HepG2 (cell line): ENCODE data around the gene PRKACA. TPM values are rescaled to one million over a fixed set of nuclear protein-coding genes. Genes with fewer than 3 reads are reported as not detected.

Source experiments
- AGO2 ChIP-seq: fragments of 200-400 bp; formaldehyde crosslinking; optimal IDR thresholded peaks from 2 replicates; pipeline ENCODE3; 2017; ENCODE audit warnings: mild to moderate bottlenecking, low read depth, low read length, moderate library complexity
- NCOA2 ChIP-seq: sonication (generic); formaldehyde crosslinking; IDR thresholded peaks from 2 replicates; pipeline ENCODE4 v1.8.0; 2022; ENCODE audit warnings: inconsistent platforms
- RBFOX2 ChIP-seq: fragments of 200-400 bp; formaldehyde crosslinking; IDR thresholded peaks from 2 replicates; pipeline ENCODE4 v1.6.1; 2017; ENCODE audit warnings: low read depth, mild to moderate bottlenecking, low read length
- SAP130 ChIP-seq: IDR thresholded peaks from 2 replicates; pipeline ENCODE4 v1.6.1; 2016; ENCODE audit warnings: low read depth
- ZFX ChIP-seq: sonication (generic); formaldehyde crosslinking; IDR thresholded peaks from 2 replicates; pipeline ENCODE4 v1.4.0; 2020; ENCODE audit warnings: mild to moderate bottlenecking, low read depth, missing genetic modification reagents, moderate library complexity
- ZNF263 ChIP-seq: sonication (generic); formaldehyde crosslinking; IDR thresholded peaks from 2 replicates; pipeline ENCODE4 v1.4.0; 2020; ENCODE audit warnings: missing genetic modification reagents
- ZNF749 ChIP-seq: sonication (generic); formaldehyde crosslinking; IDR thresholded peaks from 2 replicates; pipeline ENCODE4 v1.8.0; 2022; ENCODE audit warnings: mild to moderate bottlenecking, missing genetic modification reagents, moderate library complexity, borderline replicate concordance
- polyA plus RNA-seq, 8 experiments: library from polyadenylated mRNA; depleted of rRNA in 3 of 8; stranded (reverse) in 7 of 8; unstranded in 1 of 8; fragments of >200 nt; fragmentation: Illumina TruSeq in 4 of 8; extraction: Trizol in 4 of 8; gene quantifications; 2 replicates each; pipeline versions ENCODE4 v1.2.1 to v1.2.3, GENCODE V29; 2011 to 2016; ENCODE audit warnings: low read depth in 4 of 8, missing spikeins in 1 of 8, mixed read lengths in 1 of 8; ENCODE audit not compliant: insufficient read depth in 1 of 8
- total RNA-seq, 5 experiments: library from RNA; depleted of rRNA; stranded (reverse); fragments of >200 nt; fragmentation: Illumina TruSeq; extraction: Trizol; gene quantifications; 2 replicates each; pipeline ENCODE4 v1.2.3, GENCODE V29; 2016; ENCODE audit warnings: low read depth in 1 of 5
- TF ChIP-seq, protein P1 (sequence below), 2 experiments: sonication (generic) in 1 of 2; formaldehyde crosslinking in 1 of 2; IDR thresholded peaks; 2 replicates each; pipeline versions ENCODE4 v1.4.0 to v1.6.1; 2018 to 2020; ENCODE audit warnings: missing genetic modification reagents in 2 of 2, borderline replicate concordance in 1 of 2, low read depth in 1 of 2, mild to moderate bottlenecking in 1 of 2, missing biosample characterization in 1 of 2
- TF ChIP-seq, protein P2 (sequence below): sonication (generic); formaldehyde crosslinking; IDR thresholded peaks from 2 replicates; pipeline ENCODE4 v1.8.1; 2022; ENCODE audit warnings: low read depth, mild to moderate bottlenecking, missing genetic modification reagents
- TF ChIP-seq, protein P3 (sequence below): IDR thresholded peaks from 2 replicates; pipeline ENCODE4 v1.6.1; 2016; ENCODE audit warnings: missing compliant biosample characterization, missing genetic modification reagents, borderline replicate concordance
- TF ChIP-seq, protein P4 (sequence below): sonication (generic); formaldehyde crosslinking; IDR thresholded peaks from 2 replicates; pipeline ENCODE4 v1.5.0; 2020; ENCODE audit warnings: mild to moderate bottlenecking, missing genetic modification reagents, moderate library complexity
- TF ChIP-seq, protein P5 (sequence below): sonication (generic); formaldehyde crosslinking; IDR thresholded peaks from 2 replicates; pipeline ENCODE4 v1.4.0; 2020; ENCODE audit warnings: missing genetic modification reagents
- TF ChIP-seq, protein P6 (sequence below): sonication (generic); formaldehyde crosslinking; IDR thresholded peaks from 2 replicates; pipeline ENCODE4 v1.4.0; 2020; ENCODE audit warnings: missing genetic modification reagents
- TF ChIP-seq, protein P7 (sequence below): IDR thresholded peaks from 2 replicates; pipeline ENCODE4 v1.6.1; 2012; ENCODE audit warnings: inconsistent platforms

PRKACA gene
- total and polyA plus RNA-seq, 2 of the 13 experiments (the other 11 are each of a cell fraction or from before 2014, with no cell fraction given), result 11.0 to 18.2 TPM

DNA sequence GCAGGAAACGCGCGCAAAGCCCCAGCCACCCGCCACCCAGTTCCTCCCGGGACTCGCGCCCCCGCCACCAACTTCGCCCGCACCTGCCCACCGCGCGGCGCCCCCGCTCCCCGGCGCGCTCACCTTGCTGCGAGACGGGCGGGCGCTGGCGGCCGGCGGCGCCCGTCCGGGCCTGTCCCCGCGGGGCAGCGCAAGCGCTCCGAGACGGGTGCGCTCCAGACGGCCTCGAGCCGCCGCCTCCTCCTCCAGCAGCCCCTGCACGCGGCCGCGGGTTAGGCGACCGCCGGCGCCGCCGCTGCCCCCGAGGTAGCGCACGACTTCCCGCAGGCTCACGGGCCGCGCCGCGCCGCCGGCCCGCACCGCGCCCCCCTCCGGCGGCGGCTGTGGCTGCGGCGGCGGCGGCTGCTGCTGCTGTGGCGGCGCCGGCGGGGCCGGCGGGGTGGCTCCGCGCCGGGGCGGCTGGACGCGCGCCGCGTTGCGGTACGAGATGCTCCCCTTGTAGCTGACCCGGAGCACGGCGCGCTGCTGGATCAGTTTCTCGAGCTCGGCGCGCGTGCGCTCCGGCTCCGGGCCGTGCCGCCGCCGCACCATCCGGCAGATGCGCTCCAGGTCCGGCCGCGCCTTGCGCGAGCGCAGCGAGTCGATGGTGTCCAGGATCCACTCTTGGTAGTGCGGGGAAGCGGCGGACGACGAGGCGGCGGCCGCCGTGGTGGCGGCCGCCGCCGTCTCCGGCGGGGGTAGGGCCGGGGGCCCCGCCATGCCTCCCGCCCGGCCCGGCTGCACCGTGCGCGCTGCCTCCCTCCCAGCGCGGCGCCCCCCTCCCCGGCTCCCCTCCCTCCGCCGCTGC lies 27.7 kb downstream of the PRKACA start (continued):
- TF ChIP-seq, protein P1, sequence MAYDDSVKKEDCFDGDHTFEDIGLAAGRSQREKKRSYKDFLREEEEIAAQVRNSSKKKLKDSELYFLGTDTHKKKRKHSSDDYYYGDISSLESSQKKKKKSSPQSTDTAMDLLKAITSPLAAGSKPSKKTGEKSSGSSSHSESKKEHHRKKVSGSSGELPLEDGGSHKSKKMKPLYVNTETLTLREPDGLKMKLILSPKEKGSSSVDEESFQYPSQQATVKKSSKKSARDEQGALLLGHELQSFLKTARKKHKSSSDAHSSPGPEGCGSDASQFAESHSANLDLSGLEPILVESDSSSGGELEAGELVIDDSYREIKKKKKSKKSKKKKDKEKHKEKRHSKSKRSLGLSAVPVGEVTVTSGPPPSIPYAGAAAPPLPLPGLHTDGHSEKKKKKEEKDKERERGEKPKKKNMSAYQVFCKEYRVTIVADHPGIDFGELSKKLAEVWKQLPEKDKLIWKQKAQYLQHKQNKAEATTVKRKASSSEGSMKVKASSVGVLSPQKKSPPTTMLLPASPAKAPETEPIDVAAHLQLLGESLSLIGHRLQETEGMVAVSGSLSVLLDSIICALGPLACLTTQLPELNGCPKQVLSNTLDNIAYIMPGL (CRISPR knock-in tag; IDR thresholded peaks at IDR 0.05; ENCODE audit: borderline replicate concordance in 1 of 2, low read depth in 1 of 2), result peak in 1 of 2 experiments; percentile 15; a peak in 2 of 4 replicates
- peak; percentile 14; the same call in 1 of the 2 replicates for TF ChIP-seq SAP130 (CRISPR knock-in tag)
- TF ChIP-seq ZNF749 (CRISPR knock-in tag), result no peak
- TF ChIP-seq, protein P2, sequence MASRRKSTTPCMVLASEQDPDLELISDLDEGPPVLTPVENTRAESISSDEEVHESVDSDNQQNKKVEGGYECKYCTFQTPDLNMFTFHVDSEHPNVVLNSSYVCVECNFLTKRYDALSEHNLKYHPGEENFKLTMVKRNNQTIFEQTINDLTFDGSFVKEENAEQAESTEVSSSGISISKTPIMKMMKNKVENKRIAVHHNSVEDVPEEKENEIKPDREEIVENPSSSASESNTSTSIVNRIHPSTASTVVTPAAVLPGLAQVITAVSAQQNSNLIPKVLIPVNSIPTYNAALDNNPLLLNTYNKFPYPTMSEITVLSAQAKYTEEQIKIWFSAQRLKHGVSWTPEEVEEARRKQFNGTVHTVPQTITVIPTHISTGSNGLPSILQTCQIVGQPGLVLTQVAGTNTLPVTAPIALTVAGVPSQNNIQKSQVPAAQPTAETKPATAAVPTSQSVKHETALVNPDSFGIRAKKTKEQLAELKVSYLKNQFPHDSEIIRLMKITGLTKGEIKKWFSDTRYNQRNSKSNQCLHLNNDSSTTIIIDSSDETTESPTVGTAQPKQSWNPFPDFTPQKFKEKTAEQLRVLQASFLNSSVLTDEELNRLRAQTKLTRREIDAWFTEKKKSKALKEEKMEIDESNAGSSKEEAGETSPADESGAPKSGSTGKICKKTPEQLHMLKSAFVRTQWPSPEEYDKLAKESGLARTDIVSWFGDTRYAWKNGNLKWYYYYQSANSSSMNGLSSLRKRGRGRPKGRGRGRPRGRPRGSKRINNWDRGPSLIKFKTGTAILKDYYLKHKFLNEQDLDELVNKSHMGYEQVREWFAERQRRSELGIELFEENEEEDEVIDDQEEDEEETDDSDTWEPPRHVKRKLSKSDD (CRISPR knock-in tag), result 0 out of 2 replicates have a peak, but pooled peaks have one; percentile 12
- TF ChIP-seq, protein P3, sequence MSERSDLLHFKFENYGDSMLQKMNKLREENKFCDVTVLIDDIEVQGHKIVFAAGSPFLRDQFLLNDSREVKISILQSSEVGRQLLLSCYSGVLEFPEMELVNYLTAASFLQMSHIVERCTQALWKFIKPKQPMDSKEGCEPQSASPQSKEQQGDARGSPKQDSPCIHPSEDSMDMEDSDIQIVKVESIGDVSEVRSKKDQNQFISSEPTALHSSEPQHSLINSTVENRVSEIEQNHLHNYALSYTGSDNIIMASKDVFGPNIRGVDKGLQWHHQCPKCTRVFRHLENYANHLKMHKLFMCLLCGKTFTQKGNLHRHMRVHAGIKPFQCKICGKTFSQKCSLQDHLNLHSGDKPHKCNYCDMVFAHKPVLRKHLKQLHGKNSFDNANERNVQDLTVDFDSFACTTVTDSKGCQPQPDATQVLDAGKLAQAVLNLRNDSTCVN (CRISPR knock-in tag), result no peak
- TF ChIP-seq, protein P4, sequence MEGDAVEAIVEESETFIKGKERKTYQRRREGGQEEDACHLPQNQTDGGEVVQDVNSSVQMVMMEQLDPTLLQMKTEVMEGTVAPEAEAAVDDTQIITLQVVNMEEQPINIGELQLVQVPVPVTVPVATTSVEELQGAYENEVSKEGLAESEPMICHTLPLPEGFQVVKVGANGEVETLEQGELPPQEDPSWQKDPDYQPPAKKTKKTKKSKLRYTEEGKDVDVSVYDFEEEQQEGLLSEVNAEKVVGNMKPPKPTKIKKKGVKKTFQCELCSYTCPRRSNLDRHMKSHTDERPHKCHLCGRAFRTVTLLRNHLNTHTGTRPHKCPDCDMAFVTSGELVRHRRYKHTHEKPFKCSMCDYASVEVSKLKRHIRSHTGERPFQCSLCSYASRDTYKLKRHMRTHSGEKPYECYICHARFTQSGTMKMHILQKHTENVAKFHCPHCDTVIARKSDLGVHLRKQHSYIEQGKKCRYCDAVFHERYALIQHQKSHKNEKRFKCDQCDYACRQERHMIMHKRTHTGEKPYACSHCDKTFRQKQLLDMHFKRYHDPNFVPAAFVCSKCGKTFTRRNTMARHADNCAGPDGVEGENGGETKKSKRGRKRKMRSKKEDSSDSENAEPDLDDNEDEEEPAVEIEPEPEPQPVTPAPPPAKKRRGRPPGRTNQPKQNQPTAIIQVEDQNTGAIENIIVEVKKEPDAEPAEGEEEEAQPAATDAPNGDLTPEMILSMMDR (CRISPR knock-in tag), result 0 out of 2 replicates have a peak, but pooled peaks have one; percentile 25
- TF ChIP-seq, protein P5, sequence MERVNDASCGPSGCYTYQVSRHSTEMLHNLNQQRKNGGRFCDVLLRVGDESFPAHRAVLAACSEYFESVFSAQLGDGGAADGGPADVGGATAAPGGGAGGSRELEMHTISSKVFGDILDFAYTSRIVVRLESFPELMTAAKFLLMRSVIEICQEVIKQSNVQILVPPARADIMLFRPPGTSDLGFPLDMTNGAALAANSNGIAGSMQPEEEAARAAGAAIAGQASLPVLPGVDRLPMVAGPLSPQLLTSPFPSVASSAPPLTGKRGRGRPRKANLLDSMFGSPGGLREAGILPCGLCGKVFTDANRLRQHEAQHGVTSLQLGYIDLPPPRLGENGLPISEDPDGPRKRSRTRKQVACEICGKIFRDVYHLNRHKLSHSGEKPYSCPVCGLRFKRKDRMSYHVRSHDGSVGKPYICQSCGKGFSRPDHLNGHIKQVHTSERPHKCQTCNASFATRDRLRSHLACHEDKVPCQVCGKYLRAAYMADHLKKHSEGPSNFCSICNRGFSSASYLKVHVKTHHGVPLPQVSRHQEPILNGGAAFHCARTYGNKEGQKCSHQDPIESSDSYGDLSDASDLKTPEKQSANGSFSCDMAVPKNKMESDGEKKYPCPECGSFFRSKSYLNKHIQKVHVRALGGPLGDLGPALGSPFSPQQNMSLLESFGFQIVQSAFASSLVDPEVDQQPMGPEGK (CRISPR knock-in tag), result 0 out of 2 replicates have a peak, but pooled peaks have one; percentile 45
- TF ChIP-seq AGO2, result peak; percentile 25
- TF ChIP-seq NCOA2 (CRISPR knock-in tag), result no peak
- TF ChIP-seq, protein P6, sequence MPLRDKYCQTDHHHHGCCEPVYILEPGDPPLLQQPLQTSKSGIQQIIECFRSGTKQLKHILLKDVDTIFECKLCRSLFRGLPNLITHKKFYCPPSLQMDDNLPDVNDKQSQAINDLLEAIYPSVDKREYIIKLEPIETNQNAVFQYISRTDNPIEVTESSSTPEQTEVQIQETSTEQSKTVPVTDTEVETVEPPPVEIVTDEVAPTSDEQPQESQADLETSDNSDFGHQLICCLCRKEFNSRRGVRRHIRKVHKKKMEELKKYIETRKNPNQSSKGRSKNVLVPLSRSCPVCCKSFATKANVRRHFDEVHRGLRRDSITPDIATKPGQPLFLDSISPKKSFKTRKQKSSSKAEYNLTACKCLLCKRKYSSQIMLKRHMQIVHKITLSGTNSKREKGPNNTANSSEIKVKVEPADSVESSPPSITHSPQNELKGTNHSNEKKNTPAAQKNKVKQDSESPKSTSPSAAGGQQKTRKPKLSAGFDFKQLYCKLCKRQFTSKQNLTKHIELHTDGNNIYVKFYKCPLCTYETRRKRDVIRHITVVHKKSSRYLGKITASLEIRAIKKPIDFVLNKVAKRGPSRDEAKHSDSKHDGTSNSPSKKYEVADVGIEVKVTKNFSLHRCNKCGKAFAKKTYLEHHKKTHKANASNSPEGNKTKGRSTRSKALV, result peak; percentile 42; the same call in 1 of the 2 replicates
- peak; percentile 53; the same call in 1 of the 2 replicates for TF ChIP-seq ZNF263 (CRISPR knock-in tag)
- TF ChIP-seq ZFX (CRISPR knock-in tag), result peak; percentile 26; the same call in 1 of the 2 replicates
- TF ChIP-seq RBFOX2, result peak; percentile 68
- TF ChIP-seq, protein P7, sequence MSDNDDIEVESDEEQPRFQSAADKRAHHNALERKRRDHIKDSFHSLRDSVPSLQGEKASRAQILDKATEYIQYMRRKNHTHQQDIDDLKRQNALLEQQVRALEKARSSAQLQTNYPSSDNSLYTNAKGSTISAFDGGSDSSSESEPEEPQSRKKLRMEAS, result peak; percentile 42; the same call in 1 of the 2 replicates
